G401.6 (cell line): ENCODE data around the gene RAB29.
"Not testable (repeated sequence)": the region's sequence is repeated elsewhere in the genome, so short reads cannot be mapped to it uniquely, and the experiment has no call there.

ENCODE experiments used
- FAIRE-seq: peaks from 2 replicates; lab custom pipeline; 2012; peaks lifted over from hg19 to GRCh38; lab: Jason Lieb, UNC

Gene RAB29

DNA sequence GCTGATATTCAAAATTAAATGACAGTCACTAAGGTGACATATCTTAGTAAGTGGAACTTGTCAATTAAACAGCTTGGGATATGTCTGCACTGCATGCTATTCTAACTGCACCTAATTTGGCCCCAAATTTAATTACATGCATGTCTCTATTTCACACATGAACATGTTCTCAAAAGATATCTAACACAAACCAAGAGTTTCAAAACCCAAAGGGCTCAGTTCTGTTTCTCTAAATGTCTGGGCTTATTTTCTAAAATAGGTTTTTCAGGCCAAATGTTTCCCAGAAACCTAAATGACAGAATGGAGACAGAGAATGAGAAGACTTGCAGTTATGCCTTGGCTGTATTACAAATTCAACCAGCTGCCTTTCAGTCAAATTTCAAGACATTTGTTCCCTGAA, 11.3 kb downstream of the RAB29 start:
- no peak for FAIRE-seq

DNA sequence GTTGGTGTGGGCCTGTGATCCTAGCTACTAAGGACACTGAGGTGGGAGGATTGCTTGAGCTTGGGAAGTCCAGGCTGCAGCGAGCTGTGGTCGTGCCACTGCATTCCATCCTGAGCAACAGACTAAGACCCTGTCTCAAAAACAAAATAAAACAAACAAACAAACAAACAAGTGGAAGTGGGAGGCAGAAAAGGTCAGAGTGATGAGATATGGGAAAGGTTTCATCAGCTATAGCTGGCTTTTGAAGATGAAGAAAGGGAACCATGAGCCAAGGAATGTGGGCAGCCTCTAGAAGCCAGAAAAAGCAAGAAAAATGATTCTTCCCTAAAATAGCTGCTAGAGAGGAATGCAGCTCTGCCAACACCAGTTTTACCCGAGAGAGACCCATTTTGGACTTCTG, 14.7 kb downstream of the RAB29 start:
- no peak for FAIRE-seq

DNA sequence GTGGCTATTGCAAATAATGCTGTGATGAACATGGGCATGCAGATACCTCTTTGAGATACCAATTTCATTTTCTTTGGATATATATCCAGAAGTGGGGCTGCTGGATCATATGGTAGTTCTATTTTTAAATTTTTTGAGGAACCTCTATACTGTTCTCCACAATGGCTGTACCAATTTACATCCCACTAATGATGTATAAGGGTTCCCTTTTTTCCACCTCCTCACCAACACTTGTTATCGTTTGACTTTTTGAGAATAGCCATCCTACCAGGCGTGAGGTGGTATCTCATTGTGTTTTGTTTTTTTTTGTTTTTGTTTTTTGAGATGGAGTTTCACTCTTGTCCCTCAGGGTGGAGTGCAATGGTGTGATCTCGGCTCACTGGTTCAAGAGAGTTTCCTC, 18.7 kb downstream of the RAB29 start:
- no peak for FAIRE-seq

DNA sequence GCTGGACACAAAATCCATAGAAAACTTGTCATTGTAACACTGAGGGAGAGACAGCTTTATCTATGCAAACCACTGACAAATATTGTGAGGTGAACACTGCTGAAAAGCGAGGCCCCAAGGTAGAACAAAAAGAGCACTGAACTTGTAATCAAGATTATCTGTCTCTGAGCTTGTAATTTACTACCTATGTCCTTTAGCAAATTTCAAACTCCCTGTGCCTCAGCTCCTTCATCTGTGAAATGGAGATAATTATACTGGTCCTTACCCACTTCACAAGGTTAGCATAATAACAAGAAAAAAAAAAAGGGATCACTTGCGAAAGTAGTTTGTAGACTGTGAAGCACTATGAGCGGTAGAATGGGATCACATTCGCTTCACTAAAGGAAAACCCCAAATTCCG, 20.4 kb downstream of the RAB29 start:
- FAIRE-seq = no peak

DNA sequence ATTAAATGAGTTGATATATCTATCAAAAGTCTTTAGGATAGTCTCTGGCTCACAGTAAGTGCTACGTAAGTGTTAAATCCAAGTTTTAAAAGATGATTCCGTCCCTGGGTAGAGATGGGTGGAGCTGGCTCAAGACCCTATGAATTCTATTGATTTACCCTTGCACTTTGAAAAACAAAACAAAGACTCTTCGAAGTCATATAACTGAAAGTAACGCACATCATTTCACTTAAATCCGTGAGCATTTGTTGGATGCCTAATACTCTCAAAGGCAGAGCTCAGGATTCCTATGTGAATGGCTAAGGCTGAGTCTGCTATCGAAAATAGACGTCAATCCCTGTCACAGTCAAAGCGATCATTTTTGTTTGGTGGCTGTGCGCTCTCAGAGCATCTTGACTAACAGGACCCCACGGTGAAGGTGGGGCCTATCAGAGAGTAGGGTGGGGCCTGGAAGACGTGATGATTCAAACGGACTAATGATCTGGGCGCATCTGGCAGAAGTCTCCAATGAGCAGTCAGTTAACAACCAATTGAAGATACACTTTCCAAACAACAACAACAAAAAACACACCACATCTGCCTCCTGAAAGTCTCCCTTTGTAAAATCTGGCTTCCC, 24.1 kb downstream of the RAB29 start:
- FAIRE-seq = peak; percentile 23

DNA sequence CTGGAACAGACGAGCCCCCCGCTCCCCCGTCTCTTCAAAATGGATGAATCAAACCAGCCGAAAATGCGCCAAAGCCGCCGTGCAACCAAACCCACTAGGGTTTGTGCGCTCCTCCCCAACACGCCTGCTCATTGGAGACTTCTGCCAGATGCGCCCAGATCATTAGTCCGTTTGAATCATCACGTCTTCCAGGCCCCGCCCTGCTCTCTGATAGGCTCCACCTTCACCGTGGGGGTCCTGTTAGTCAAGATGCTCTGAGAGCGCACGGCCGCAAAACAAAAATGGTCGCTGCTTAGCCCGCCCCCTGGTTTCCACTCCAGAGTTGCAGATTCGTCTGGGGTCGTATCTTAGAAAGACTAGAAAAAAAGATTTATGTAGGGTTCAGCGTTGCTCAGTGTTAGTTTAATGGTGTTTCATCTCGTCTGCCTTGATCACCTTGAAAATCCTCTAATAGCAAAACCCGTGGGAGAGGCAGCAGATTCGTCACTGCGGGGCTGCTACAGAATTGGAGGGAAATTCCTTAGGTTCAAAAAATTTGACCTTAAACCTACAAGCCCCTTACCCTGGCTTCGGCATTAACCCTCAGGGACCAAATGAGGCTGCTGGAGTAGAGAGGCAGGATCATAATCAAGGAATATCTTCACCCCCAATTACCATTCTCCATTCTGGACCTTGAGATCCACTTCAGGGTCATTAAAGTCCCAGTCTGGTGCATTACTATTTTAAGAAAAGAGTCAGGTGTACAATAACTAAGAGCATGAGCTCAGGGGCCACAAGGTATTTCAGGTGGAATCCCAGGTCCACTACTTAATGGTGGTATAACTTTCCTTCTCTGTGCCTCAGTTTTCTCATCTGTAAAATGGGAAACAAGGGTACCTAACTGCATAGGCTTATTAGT, 24.9 kb downstream of the RAB29 start, which contains the start of gene NUCKS1:
Gene NUCKS1 (minus strand): TSS at position 45 of the 898 bp plus-strand sequence. CDS start 209 bp downstream, outside the sequence.
- peak; percentile 99 for FAIRE-seq

DNA sequence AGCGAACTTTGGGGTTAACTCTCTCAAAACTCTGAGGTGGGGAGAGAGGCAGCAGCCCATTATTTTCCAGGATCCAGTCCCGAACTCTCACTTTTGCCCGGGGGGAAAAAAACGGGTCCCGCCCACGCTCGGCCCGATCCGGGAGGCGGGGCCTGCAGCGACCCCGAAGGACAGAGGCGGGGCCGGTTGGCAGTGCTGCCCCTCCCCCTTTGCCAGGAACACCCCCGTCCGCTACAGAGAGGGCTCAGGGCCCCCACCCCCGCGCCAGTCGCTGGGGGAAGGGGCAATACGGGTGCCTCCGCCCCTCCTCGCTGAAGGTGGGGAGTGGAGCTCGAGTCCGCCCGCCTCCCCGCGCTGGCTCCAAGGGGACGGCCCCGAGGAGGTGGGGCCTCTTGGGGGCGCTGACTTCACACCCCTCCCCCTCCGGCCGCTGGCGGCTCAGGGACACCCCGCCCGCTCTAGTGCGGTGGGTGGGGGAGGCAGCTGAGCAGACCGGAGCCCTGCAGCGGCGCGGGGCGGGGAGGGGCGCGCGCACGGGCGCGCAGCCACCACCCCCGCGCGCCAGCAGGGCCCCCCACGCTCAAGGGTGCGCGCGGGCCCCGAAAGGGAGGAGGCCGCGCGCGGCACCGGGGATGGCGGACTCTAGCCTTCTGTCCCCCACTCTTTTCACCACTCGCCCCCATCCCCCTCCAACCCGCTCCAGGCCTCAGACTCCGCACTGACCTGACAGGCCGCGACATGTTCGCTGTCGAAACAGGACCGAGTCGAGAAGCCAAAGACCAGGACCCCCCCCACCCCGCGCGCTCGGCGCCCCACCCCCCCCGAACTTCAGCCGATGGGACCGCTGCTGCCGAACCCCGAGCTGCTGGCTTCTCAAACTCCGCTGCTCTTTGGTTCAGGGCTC, 25.8 kb downstream of the RAB29 start:
- peak; percentile 96 for FAIRE-seq

DNA sequence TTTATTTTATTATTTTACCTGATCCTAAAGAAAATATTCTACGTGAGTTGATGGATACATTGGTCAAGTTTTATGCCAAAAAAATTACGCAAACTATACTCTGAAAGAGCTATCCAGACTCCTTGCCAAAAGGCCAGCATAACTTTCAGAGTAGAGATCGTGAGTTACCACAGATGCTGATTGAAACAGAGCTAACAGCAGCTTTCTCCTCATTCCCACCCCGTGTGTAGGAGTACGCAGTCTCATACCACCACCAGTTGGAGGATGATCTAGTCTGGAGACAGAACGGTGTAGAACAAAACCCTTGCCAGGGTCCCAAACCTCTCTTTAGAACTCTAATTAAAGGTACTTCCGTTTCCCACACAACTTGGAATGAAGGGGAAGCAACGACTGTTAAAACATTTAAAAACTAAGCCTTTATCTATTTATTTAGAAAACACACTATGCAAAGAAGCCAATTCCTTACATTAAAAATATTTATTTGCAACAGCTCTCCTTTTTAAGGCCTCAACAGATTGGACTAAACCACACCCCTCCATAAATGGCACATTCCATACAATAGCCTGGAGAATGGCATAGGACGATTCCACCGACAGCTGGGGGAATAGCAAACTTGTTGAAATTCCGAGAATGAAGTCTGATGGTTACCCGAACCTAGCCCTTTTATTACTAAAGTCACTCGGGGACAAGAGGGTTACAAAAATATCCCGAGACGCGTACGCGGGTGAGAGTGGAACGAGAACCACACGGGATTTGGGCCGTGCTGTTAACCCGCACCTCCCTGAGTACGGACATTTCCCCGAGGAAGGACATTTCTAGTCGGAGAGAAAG, 26.7 kb downstream of the RAB29 start:
- no peak for FAIRE-seq

DNA sequence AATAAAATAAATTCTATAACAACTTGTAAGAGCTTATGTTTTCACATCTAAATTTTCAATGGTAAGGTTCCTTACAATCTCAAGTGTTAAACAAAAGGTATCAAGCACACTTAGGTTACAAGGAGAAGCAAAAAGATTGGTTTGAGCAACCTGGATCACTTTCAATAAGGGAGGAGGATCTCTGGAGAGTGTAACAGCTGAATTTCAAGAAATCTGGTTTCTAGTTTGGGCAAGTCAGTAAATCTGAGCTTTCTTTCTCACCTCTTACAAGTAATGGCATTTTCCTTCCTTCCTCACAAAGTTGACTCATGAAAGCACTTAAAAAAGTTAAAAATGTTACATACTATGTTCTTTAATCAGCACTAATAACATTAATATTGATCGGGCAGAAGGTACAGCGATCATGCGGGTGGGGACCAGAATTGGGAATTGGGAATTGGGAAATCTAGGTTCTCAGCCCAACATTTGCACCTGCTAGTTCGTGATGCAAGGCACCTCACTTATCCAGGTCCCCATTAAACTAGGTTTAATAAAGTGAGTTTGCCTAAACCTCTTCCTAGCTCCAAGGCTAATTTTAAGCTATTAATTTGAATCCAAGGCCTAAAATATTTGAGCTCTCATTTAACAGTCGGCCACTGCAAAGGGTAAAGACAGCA, 28.4 kb downstream of the RAB29 start:
- no peak for FAIRE-seq

DNA sequence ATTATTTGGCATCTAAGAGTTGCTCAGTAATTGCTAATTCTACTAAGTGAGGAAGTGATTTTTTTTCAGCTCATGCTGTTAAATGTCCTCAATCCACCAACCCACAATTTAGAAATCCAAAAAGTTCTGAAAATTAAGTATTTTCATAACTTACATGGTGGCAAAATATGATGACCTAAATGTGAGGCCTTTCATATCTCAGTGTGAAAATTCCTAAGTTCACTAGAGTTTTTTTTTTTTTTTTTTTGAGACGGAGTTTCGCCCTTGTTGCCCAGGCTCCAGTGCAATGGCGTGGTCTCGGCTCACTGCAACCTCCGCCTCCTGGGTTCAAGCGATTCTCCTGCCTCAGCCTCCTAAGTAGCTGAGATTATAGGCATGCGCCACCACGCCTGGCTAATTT, 30.9 kb downstream of the RAB29 start:
- no peak for FAIRE-seq

DNA sequence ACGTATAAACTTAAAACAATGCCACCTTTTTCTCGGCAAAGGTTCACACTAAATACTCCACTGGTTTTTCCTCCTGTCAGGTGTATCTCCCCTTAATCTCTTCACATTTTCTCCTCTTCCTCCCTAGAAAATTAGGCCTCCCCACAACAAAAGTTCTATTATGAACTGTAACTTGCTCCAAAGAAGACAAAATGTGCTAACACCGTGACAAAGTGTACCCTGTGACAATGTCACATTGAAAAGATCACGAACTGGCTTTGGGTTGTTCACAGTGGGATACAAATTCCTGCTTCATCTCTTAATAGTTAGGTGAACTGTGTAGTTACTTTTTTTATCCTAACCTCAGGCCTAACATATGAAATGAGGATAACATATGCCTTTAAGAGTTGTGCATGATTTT, 31.3 kb downstream of the RAB29 start:
- no peak for FAIRE-seq

DNA sequence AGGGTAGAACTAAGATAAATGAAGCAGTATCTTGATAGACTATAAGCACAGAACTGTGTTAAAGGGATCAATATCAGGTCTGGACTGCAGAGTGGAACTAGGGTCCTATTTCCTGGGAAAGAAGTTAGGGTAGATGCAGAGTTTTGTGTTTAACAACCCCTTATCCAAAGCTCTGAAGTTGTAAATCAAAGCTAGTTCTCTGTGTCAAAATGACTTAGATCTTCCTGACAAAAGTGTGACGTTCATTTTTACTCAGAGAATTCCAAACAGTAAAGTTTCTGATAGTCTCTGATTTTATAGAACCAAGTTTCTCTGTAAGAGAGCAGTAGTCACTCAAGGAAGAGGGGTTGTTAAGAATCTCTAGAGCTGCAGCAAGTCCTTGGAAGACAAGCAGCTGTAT, 33.6 kb downstream of the RAB29 start:
- no peak for FAIRE-seq

DNA sequence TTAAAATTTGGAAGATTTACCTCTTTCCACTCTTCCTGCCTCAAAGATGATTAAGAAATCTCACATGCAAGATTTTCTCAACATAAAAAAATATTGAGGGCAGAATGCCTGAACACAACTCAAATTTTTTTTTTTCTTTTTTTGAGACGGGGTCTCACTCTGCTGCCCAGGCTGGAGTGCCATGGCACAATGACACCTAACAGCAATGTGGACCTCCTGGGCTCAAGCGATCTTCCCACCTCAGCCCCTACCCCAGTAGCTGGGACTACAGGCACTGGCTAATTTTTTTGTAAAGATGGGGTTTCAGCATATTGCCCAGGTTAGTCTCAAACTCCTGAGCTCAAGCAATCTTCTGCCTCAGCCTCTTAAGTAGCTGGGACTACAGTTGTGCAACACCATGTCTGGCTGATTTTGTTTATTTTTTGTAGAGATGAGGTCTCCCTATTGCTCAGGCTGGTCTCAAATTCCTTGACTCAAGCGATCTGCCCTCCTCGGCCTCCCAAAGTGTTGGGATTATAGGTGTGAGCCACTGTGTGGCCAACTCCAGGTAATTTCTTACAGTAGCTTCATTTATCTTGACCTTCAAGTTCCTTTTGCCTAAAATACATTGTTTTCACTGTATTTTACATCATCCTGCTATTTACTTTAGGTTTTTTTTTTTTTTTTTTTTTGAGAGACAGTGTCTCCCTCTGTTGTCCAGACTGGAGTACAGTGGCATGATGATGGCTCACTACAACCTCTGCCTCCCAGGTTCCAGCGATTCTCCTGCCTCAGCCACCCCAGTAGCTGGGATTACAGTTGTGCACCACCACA, 35.7 kb downstream of the RAB29 start:
- FAIRE-seq = peak; percentile 48

DNA sequence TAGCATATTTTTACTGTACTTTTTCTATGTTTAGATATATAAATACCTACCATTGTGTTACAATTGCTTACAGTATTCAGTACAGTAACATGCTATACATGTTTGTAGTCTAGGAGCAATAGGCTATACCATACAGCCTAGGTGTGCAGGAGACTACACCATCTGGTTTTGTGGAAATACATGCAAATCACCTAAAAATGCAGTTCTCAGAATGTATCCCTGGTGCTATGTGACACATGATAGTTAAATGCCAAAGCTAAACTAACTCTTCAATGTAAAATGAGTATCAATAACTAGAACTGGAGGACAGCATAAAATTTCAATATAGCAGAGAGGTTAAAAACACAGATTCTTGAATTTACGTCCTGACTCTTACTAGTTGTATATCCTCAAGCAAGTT, 40.1 kb downstream of the RAB29 start:
- FAIRE-seq = peak; percentile 3

DNA sequence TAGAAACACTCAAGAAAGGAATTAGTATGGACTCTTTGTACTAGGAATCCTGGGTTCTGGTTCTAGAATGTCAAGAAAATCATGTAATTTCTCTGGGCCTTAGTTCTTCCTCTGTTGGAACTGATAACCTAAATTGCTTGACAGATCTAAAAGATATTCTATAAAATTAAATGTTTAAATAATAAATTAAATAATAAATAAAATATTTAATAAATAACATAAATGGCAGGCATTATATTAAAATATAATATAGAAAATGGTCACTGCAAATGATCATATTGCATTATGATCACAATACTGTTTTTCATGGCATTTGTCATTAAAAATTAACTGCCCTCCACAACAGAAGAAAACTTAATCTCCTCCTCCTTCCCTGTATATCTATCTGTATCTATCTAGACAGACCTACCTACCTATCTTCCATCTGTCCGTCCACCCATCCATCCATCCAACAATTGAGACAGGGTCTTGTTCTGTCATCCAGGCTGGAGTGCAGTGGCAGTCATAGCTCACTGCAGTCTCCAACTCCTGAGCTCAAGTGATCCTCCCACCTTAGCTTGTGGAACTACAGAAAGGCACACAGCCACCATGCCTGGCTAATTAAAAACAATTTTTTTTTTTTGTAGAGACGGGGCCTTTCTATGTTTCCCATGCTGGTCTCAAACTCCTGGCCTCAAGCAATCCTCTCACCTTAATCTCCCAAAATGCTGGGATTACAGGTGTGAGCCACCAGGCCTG, 41.7 kb downstream of the RAB29 start:
- FAIRE-seq = peak; percentile 75

DNA sequence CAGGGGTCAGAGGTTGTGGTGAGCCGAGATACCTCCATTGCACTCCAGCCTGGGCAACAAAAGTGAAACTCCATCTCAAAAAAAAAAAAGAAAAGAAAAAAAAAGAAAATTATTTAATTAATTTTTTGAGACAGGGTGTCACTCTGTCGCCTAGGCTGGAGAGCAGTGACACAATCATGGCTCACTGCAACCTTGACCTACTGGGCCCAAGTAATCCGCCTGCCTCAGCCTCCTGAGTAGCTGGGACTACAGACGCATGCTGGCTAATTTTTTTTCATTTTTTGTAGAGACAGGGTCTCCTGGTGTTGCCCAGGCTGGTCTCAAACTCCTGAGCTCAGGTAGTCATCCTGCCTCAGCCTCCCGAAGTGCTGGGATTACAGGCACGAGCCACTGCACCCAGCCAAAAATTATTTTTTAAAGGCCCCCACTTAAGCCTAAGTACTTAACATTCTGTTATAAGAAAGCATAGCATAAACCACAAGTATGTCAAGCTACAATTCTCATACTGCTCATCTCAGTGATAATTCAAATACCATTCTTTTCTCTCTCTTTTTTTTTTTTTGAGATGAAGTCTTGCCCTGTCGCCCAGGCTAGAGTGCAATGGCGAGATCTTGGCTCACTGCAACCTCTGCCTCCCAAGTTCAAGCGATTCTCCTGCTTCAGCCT, 45.2 kb downstream of the RAB29 start:
- FAIRE-seq = no peak

DNA sequence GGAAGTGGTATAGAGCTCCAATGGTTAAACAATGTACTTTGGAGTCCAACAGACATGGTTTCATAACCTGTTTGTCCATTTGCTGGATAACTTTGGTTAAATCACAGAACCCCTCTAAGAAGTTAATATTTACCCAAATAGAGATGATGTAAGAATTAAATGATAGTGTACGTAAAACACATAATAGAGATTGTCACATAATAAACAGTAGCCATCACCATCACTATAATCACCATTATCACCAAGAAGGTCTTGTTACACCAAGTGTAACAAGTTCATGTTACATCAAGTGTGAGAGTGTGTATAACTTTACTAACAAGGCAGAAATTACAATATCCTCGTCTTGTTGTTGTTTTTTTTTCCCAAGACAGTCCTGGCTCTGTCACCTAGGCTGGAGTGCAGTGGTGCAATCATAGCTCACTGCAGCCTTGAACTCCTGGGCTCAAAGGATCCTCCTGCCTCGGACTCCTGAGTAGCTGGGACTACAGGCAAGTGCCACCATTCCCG, 48.6 kb downstream of the RAB29 start:
- FAIRE-seq = no peak

DNA sequence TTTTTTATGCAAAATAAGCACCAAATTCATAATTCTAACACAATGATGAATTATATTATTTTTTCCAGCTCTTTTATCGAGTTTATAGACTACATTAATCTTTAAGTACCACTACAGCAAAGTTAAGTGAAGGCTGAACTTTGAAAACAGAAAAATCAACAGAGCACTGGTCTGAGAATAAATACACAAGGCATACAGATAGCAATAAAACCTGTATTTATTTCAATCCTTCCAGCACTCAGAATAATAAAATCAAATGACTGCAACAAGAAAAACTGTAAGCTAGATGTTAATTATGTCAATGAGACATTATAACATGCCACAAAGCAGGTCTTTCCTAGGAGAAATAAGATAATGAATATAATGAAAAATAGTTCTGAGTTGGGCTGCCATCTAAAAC, 49.8 kb downstream of the RAB29 start:
- no peak for FAIRE-seq

DNA sequence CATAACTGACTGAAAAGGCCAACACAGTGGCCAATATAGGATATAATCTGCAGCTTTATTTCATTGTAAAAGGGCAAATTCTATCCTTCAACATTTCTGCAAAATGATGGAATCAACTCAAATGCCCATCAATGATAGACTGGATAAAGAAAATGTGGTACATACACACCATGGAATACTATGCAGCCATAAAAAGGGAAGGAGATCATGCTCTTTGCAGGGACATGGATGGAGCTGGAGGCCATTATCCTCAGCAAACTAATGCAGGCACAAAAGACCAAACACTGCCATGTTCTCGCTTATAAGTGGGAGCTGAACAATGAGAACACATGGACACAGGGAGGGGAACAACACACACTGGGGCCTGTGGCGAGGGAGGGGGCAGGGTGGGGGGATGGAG, 54.5 kb downstream of the RAB29 start:
- not testable (repeated sequence) for FAIRE-seq
